ENCODE measurements around the gene SMPD3. TPM values are rescaled to one million over a fixed set of nuclear protein-coding genes. Genes with fewer than 3 reads are reported as not detected.

SMPD3 gene
- total and polyA plus RNA-seq, 2 of the 8 experiments (the other 6 are each of a cell fraction or from before 2014, with no cell fraction given): 0.39 to 1.3 TPM

GRCh38 chr16:68423771-68424170 is 24.5 kb downstream of the SMPD3 start:
- Histone ChIP-seq H2BK15ac (ENCODE audit: low read length) (no peak overlapping the region), H2BK20ac (ENCODE audit: low read length) (no peak overlapping the region), H2BK120ac (replicated peaks; ENCODE audit: low read depth, low read length) (no peak overlapping the region), H4K91ac (replicated peaks; ENCODE audit: insufficient read length, low read length) (no peak overlapping the region), H2BK12ac (ENCODE audit: low read depth, low read length) (no peak overlapping the region), H3K4me1 (replicated peaks in 1 of 4; ENCODE audit: control insufficient read depth in 3 of 4, insufficient read depth in 4 of 4, low read length in 3 of 4) (peaks cover 0 to 5% (median 1%) of the 10 kb centered on the region in 4 experiments; a peak in 2 of 7 replicates), H3K4me2 (ENCODE audit: insufficient read depth in 1 of 2, low read depth in 2 of 2, low read length in 2 of 2) (no peak overlapping the region), H3K4me3 (ENCODE audit: extremely low read depth in 1 of 4, insufficient read depth in 2 of 4, low read depth in 3 of 4, low read length in 4 of 4) (no peak overlapping the region), H3K27ac (ENCODE audit: low read depth, low read length) (no peak overlapping the region), H3K56ac (replicated peaks; ENCODE audit: insufficient read length, low read depth, low read length) (no peak overlapping the region), H3K4ac (replicated peaks; ENCODE audit: insufficient read length, low read depth, low read length) (no peak overlapping the region), H2AK5ac (ENCODE audit: low read depth, low read length) (no peak overlapping the region; the same call in 1 of the 2 replicates), H4K8ac (ENCODE audit: extremely low read depth, insufficient read depth, low read length) (no peak overlapping the region), H2BK5ac (ENCODE audit: low read depth, low read length) (no peak overlapping the region), H4K20me1 (replicated peaks in 1 of 2; ENCODE audit: control insufficient read depth in 1 of 2, insufficient read depth in 2 of 2, low read length in 2 of 2) (no peaks in the 10 kb centered on the region), H3K79me1 (ENCODE audit: low read depth, low read length) (no peaks in the 10 kb centered on the region; the same call in 1 of the 2 replicates), H3K14ac (ENCODE audit: insufficient read length) (no peak overlapping the region), H3K36me3 (ENCODE audit: control insufficient read depth in 2 of 4, insufficient read depth in 4 of 4, low read length in 3 of 4) (no peaks in the 10 kb centered on the region), H3K9me3 (ENCODE audit: insufficient read depth in 2 of 2, low read depth in 1 of 2, low read length in 1 of 2) (no peaks in the 10 kb centered on the region), H3K27me3 (replicated peaks in 1 of 4; ENCODE audit: control insufficient read depth in 3 of 4, extremely low read depth in 1 of 4, insufficient read depth in 3 of 4, low read length in 3 of 4) (no peaks in the 10 kb centered on the region; a peak in 1 of 7 replicates), H3K23ac (ENCODE audit: insufficient read length) (no peak overlapping the region), H3K23me2 (ENCODE audit: low read depth, low read length) (no peaks in the 10 kb centered on the region), H2AFZ (ENCODE audit: low read length) (no peak overlapping the region), H3K9ac (replicated peaks in 1 of 4; ENCODE audit: extremely low read depth in 1 of 4, low read depth in 3 of 4, low read length in 3 of 4) (no peak overlapping the region), H3K18ac (ENCODE audit: extremely low read depth, low read length) (no peak overlapping the region), H3K79me2 (ENCODE audit: control insufficient read depth in 1 of 2, insufficient read depth in 2 of 2, low read length in 2 of 2) (no peaks in the 10 kb centered on the region), H4K5ac (ENCODE audit: insufficient read length, low read depth, low read length) (no peak overlapping the region)
- CTCF ChIA-PET (ENCODE audit: partially characterized antibody): interaction anchor here (1.2 to 8.4 kb wide), 6 partner anchors 10 to 59 kb away, joined by 3 to 54 read pairs (median 8); no protein-coding TSS in a partner anchor
- 92% methylated on average over 5 of the region's 5 CpGs; no CpG with 5 or more reads in 1 of the 2 experiments for WGBS, 2 experiments (ENCODE audit: extremely low coverage in 1 of 2, insufficient coverage in 1 of 2, insufficient read length in 1 of 2, insufficient replicate concordance in 2 of 2, low coverage in 1 of 2, low lambda C conversion rate in 2 of 2, missing lambda C conversion rate in 1 of 2)
- FAIRE-seq (no peak), DNase-seq (ENCODE audit: low read depth in 1 of 2, low spot score in 2 of 2) (no peak)
- POLR2A ChIA-PET (ENCODE audit: partially characterized antibody): interaction anchor here (1.2 kb wide), 1 partner anchor 9 kb away, joined by 3 read pairs; no protein-coding TSS in a partner anchor
- TF ChIP-seq GABPA (IDR thresholded peaks at IDR 0.05; ENCODE audit: borderline replicate concordance, insufficient read depth, low read length) (no peak), KDM1A (IDR thresholded peaks at IDR 0.05; ENCODE audit: borderline replicate concordance, low read length) (no peak), SAP30 (IDR thresholded peaks at IDR 0.05; ENCODE audit: insufficient read depth, insufficient replicate concordance, low read length) (no peak), KDM4A (IDR thresholded peaks at IDR 0.05; ENCODE audit: low read depth, low read length, severe bottlenecking) (no peak), SUZ12 (IDR thresholded peaks at IDR 0.05; ENCODE audit: low read length) (no peak), BCL11A (IDR thresholded peaks at IDR 0.05; ENCODE audit: low read depth in 2 of 2, low read length in 2 of 2) (no peak), CHD1 (IDR thresholded peaks at IDR 0.05; ENCODE audit: low read depth, low read length) (no peak), POLR2AphosphoS5 (IDR thresholded peaks at IDR 0.05; ENCODE audit: low read depth, low read length) (no peak), CHD2 (IDR thresholded peaks at IDR 0.05; ENCODE audit: low read length) (no peak), GTF2F1 (IDR thresholded peaks at IDR 0.05; ENCODE audit: borderline replicate concordance, low read depth, low read length) (no peak), CTCF (IDR thresholded peaks at IDR 0.05; ENCODE audit: control extremely low read depth in 1 of 3, insufficient read depth in 1 of 3, low read depth in 1 of 3, low read length in 3 of 3) (no peak), TBP (IDR thresholded peaks at IDR 0.05; ENCODE audit: low read depth, low read length) (no peak)
